Spinal cord (tissue), 4 donors: Measurements from ENCODE around the gene MSH5. TPM values are rescaled to one million over a fixed set of nuclear protein-coding genes. Genes with fewer than 3 reads are reported as not detected.

ENCODE experiments used
- polyA plus RNA-seq, 2 donors: library from polyadenylated mRNA; unstranded; fragments of 120-200 nt; gene quantifications; one replicate each; pipeline ENCODE4 v1.2.1, GENCODE V29; 2013; ENCODE audit not compliant: insufficient read length in 2 of 2
- small RNA-seq: library from RNA; depleted of rRNA; stranded (forward); fragments of <200 nt; gene quantifications from one replicate; pipeline ENCODE3, GENCODE V24; 2014; ENCODE audit warnings: low replicate concordance
- total RNA-seq, 2 donors: library from RNA; depleted of rRNA in 1 of 2; stranded (reverse); fragments of 120-200 nt in 1 of 2; fragments of >200 nt in 1 of 2; gene quantifications; one replicate each; pipeline versions ENCODE4 v1.2.3 to v1.2.4, GENCODE V29; 2013 to 2014

The MSH5 gene
- total and polyA plus RNA-seq, 4 donors = 6.2 to 38.8 (median 19.6) TPM

Small RNAs within 50 kb of the gene (small RNA-seq; reads per million reads assigned to genes)
- gene LY6G6D (not detected), gene MIR4646 (not detected), gene MSH5-SAPCD1 (not detected), gene RF00019 (not detected), gene RNU6-850P (not detected), gene SAPCD1 (not detected)

Other genes starting within 250 kb of the MSH5 start
Only the 30 nearest of the 43 such genes appear.
- gene LTB, start 157.6 kb upstream of the MSH5 start, total RNA-seq = 1 to 10 TPM in 1 of 2 donors, under 1 TPM in 1; 0.55 to 1.9 TPM
- under 1 TPM; 0.35 to 0.50 TPM for gene LTB, start 157.6 kb upstream of the MSH5 start, polyA plus RNA-seq
- 10 to 100 TPM; 10.8 to 15.2 TPM for gene LST1, start 153.7 kb upstream of the MSH5 start, total RNA-seq
- 10 to 100 TPM in 1 of 2 donors, 1 to 10 TPM in 1; 9.0 to 12.6 TPM for gene LST1, start 153.7 kb upstream of the MSH5 start, polyA plus RNA-seq
- not detected for gene NCR3, start 147.0 kb upstream of the MSH5 start, total RNA-seq
- gene NCR3, start 147.0 kb upstream of the MSH5 start, polyA plus RNA-seq = not detected
- 10 to 100 TPM; 35.5 to 55.0 TPM for gene AIF1, start 124.8 kb upstream of the MSH5 start, total RNA-seq
- 10 to 100 TPM; 27.8 to 42.5 TPM for gene AIF1, start 124.8 kb upstream of the MSH5 start, polyA plus RNA-seq
- gene PRRC2A, start 119.3 kb upstream of the MSH5 start, total RNA-seq = 10 to 100 TPM; 48.7 to 79.6 TPM
- 100 to 1,000 TPM; 241 to 250 TPM for gene PRRC2A, start 119.3 kb upstream of the MSH5 start, polyA plus RNA-seq
- 100 to 1,000 TPM in 1 of 2 donors, 10 to 100 TPM in 1; 88.9 to 184 TPM for gene BAG6, start 87.3 kb upstream of the MSH5 start, total RNA-seq
- gene BAG6, start 87.3 kb upstream of the MSH5 start, polyA plus RNA-seq = 100 to 1,000 TPM; 249 to 255 TPM
- gene APOM, start 84.1 kb upstream of the MSH5 start, total RNA-seq = 1 to 10 TPM in 1 of 2 donors, under 1 TPM in 1; 0.40 to 5.7 TPM
- 1 to 10 TPM; 6.7 to 9.5 TPM for gene APOM, start 84.1 kb upstream of the MSH5 start, polyA plus RNA-seq
- 10 to 100 TPM; 12.4 to 23.1 TPM for gene C6orf47, start 79.2 kb upstream of the MSH5 start, total RNA-seq
- gene C6orf47, start 79.2 kb upstream of the MSH5 start, polyA plus RNA-seq = 10 to 100 TPM; 16.8 to 17.8 TPM
- 10 to 100 TPM in 1 of 2 donors, 1 to 10 TPM in 1; 9.1 to 15.3 TPM for gene GPANK1, start 75.0 kb upstream of the MSH5 start, total RNA-seq
- 10 to 100 TPM; 16.9 to 19.9 TPM for gene GPANK1, start 75.0 kb upstream of the MSH5 start, polyA plus RNA-seq
- 100 to 1,000 TPM in 1 of 2 donors, 10 to 100 TPM in 1; 54.3 to 183 TPM for gene CSNK2B, start 73.9 kb upstream of the MSH5 start, total RNA-seq
- 100 to 1,000 TPM; 213 to 215 TPM for gene CSNK2B, start 73.9 kb upstream of the MSH5 start, polyA plus RNA-seq
- gene LY6G5B, start 70.0 kb upstream of the MSH5 start, total RNA-seq = 1 to 10 TPM; 2.1 to 8.6 TPM
- 10 to 100 TPM; 17.6 to 35.6 TPM for gene LY6G5B, start 70.0 kb upstream of the MSH5 start, polyA plus RNA-seq
- gene LY6G5C, start 58.9 kb upstream of the MSH5 start, total RNA-seq = 1 to 10 TPM in 1 of 2 donors, under 1 TPM in 1; 0.40 to 3.3 TPM
- gene LY6G5C, start 58.9 kb upstream of the MSH5 start, polyA plus RNA-seq = 10 to 100 TPM in 1 of 2 donors, 1 to 10 TPM in 1; 8.5 to 13.1 TPM
- 10 to 100 TPM; 51.8 to 83.6 TPM for gene ABHD16A, start 36.7 kb upstream of the MSH5 start, total RNA-seq
- 10 to 100 TPM; 72.0 to 85.8 TPM for gene ABHD16A, start 36.7 kb upstream of the MSH5 start, polyA plus RNA-seq
- gene LY6G6F, start 33.1 kb upstream of the MSH5 start, total RNA-seq = under 1 TPM in 1 of 2 donors, not detected in 1; 0.30 TPM
- under 1 TPM in 1 of 2 donors, not detected in 1; 0.27 TPM for gene LY6G6F, start 33.1 kb upstream of the MSH5 start, polyA plus RNA-seq
- gene LY6G6D, start 24.7 kb upstream of the MSH5 start, total RNA-seq = 1 to 10 TPM; 1.1 to 6.6 TPM
- gene LY6G6D, start 24.7 kb upstream of the MSH5 start, polyA plus RNA-seq = 1 to 10 TPM in 1 of 2 donors, under 1 TPM in 1; 0.51 to 2.3 TPM
- gene LY6G6C, start 18.3 kb upstream of the MSH5 start, total RNA-seq = under 1 TPM in 1 of 2 donors, not detected in 1; 0.17 TPM
- 1 to 10 TPM in 1 of 2 donors, under 1 TPM in 1; 0.71 to 1.2 TPM for gene LY6G6C, start 18.3 kb upstream of the MSH5 start, polyA plus RNA-seq
- gene MPIG6B, start 16.6 kb upstream of the MSH5 start, total RNA-seq = under 1 TPM in 1 of 2 donors, not detected in 1; 0.17 TPM
- gene MPIG6B, start 16.6 kb upstream of the MSH5 start, polyA plus RNA-seq = 1 to 10 TPM in 1 of 2 donors, under 1 TPM in 1; 0.81 to 1.3 TPM
- 100 to 1,000 TPM in 1 of 2 donors, 10 to 100 TPM in 1; 62.9 to 207 TPM for gene DDAH2, start 10.7 kb upstream of the MSH5 start, total RNA-seq
- gene DDAH2, start 10.7 kb upstream of the MSH5 start, polyA plus RNA-seq = 100 to 1,000 TPM; 159 to 178 TPM
- 100 to 1,000 TPM in 1 of 2 donors, 10 to 100 TPM in 1; 96.3 to 322 TPM for gene CLIC1, start 3.5 kb upstream of the MSH5 start, total RNA-seq
- gene CLIC1, start 3.5 kb upstream of the MSH5 start, polyA plus RNA-seq = 10 to 100 TPM; 73.5 to 87.1 TPM
- 1 to 10 TPM; 3.4 to 9.5 TPM for gene SAPCD1, start 22.7 kb downstream of the MSH5 start, total RNA-seq
- gene SAPCD1, start 22.7 kb downstream of the MSH5 start, polyA plus RNA-seq = 10 to 100 TPM; 10.5 to 11.1 TPM
- gene VWA7, start 37.3 kb downstream of the MSH5 start, total RNA-seq = 1 to 10 TPM; 1.8 to 2.9 TPM
- 1 to 10 TPM; 4.0 to 4.3 TPM for gene VWA7, start 37.3 kb downstream of the MSH5 start, polyA plus RNA-seq
- gene VARS1, start 55.7 kb downstream of the MSH5 start, total RNA-seq = 10 to 100 TPM; 25.3 to 35.5 TPM
- 10 to 100 TPM; 66.1 to 70.6 TPM for gene VARS1, start 55.7 kb downstream of the MSH5 start, polyA plus RNA-seq
- 10 to 100 TPM; 18.0 to 45.7 TPM for gene LSM2, start 67.0 kb downstream of the MSH5 start, total RNA-seq
- 10 to 100 TPM; 54.4 to 63.3 TPM for gene LSM2, start 67.0 kb downstream of the MSH5 start, polyA plus RNA-seq
- gene HSPA1L, start 75.3 kb downstream of the MSH5 start, total RNA-seq = 1 to 10 TPM; 3.3 to 4.8 TPM
- gene HSPA1L, start 75.3 kb downstream of the MSH5 start, polyA plus RNA-seq = 1 to 10 TPM; 5.1 to 6.1 TPM
- gene HSPA1A, start 75.5 kb downstream of the MSH5 start, total RNA-seq = 100 to 1,000 TPM; 221 to 541 TPM
- 100 to 1,000 TPM; 117 to 175 TPM for gene HSPA1A, start 75.5 kb downstream of the MSH5 start, polyA plus RNA-seq
- 100 to 1,000 TPM; 285 to 696 TPM for gene HSPA1B, start 87.7 kb downstream of the MSH5 start, total RNA-seq
- 100 to 1,000 TPM; 113 to 166 TPM for gene HSPA1B, start 87.7 kb downstream of the MSH5 start, polyA plus RNA-seq
- gene NEU1, start 122.8 kb downstream of the MSH5 start, total RNA-seq = 10 to 100 TPM; 21.9 to 47.5 TPM
- gene NEU1, start 122.8 kb downstream of the MSH5 start, polyA plus RNA-seq = 10 to 100 TPM; 23.6 to 25.5 TPM
- under 1 TPM; 0.20 to 0.55 TPM for gene SLC44A4, start 139.0 kb downstream of the MSH5 start, total RNA-seq
- gene SLC44A4, start 139.0 kb downstream of the MSH5 start, polyA plus RNA-seq = 1 to 10 TPM in 1 of 2 donors, under 1 TPM in 1; 1.00 to 1.1 TPM
- gene EHMT2, start 157.7 kb downstream of the MSH5 start, total RNA-seq = 10 to 100 TPM; 44.7 to 64.8 TPM
- gene EHMT2, start 157.7 kb downstream of the MSH5 start, polyA plus RNA-seq = 100 to 1,000 TPM; 112 to 125 TPM
- gene ZBTB12, start 162.1 kb downstream of the MSH5 start, total RNA-seq = 1 to 10 TPM; 7.8 to 8.6 TPM
- 10 to 100 TPM; 36.6 to 37.9 TPM for gene ZBTB12, start 162.1 kb downstream of the MSH5 start, polyA plus RNA-seq